NCI-H748 treated with DMSO at 0.1 percent for 48 hours (cell line): ENCODE measurements around the gene MAP4K2.
"Not testable (repeated sequence)": the region's sequence is repeated elsewhere in the genome, so short reads cannot be mapped to it uniquely, and the experiment has no call there.

Experiments
- DNase-seq: peaks from one replicate; lab custom pipeline; 2025; lab: John Stamatoyannopoulos, UW

The MAP4K2 gene

GRCh38 chr11:64803158-64803845, at the start of gene MAP4K2:
TSS of gene MAP4K2 (minus strand) at chr11:64803214. CDS start at chr11:64803149, 65 bp downstream.
- peak; percentile 61 for DNase-seq

DNA sequence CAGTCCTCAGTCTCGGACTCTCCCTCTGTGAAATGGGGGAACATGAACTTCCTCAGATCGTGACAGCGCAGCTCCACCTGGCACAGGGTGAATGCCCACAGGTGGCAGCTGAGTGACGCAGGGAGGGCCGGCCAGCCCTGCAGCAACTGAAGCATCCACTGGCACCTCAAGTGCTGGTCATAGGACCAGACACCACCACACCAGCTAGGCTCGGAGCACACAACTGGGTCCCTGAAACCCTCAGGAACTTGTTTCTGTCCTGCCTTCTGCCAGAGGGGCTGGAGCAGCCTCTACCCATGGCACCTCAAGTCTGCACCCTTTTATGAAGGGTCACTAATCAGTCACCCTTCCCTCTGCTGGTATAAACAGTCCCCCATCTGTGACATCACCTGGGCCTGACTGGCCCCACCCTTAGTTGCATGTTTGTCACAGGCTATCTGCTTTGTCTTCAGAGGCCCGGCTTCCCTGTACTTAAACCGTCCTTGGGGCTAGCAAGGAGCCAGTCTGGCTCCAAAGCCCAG, 48.9 kb upstream of the MAP4K2 start:
- DNase-seq, result no peak

DNA sequence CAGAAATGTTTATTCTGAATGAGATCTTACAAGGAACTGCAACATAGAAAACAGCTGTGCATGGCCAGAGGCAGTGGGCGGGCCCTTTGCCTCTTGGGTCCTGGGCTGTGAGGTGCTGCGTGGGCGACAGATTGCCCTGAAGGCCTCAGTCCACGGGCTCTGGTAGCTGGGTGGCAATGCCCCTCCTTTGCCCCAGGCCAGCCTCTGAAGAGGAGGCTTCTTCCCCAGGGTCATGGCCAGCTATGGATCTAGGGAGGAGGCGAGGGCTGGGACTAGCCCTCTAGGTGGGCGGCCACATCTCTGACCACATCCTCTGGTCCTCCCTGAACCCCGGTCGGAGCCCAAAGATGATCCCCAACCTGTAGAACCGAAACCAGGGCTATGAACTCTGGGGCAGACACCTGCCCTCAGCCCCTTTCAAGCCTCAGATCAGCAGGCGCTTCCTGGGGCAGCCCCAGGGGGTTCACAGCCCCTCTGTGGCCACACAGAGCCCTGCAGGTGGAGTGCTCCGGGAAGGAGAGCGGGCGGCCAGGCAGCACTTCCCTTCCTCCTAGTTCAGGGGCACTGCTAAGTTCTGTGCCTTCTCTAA, 48.1 kb upstream of the MAP4K2 start:
- no peak for DNase-seq

GRCh38 chr11:64849598-64850356, 46.8 kb upstream of the MAP4K2 start:
- no peak for DNase-seq

DNA sequence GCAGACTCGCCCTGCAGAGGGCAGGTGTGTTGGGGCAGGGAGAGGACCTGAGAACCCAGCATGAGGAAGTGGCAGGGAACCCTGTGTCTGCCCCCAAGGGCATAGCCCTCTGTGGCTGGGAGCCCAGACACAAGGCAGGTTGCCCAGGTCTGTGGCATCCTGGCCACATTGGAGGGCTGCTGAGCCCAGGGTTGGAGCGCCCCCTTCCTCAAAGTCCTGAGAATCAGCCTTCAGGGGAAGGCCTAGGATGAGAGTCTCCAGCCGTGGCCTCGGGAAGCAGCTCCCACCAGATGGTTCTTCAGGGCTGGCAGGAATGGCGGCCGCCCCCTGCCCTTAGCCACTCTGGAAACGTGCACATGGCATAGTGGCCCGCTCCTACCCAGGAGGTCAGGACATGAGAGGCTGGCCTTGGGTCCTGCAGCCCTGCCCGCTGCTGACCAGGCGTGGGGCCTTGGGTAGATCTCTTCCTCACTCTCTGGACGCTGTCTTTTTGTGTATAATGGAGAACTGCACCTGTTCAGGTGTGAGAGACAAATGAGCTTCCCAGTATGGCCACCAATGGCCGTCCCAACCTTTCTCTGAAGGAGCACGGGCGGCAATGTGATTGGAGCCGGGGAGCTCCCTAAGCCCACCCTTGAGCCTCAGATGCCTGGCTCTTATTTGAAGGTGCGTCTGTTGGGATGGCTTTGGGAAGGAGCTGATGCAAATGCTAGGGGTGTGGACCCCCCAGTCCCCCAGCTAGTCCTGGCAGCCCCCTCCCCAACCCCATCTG, 46.0 kb upstream of the MAP4K2 start:
- DNase-seq, result no peak

GRCh38 chr11:64848214-64848825, 45.3 kb upstream of the MAP4K2 start:
- DNase-seq, result no peak

GRCh38 chr11:64846998-64847666, 44.1 kb upstream of the MAP4K2 start:
- DNase-seq, result peak; percentile 87

DNA sequence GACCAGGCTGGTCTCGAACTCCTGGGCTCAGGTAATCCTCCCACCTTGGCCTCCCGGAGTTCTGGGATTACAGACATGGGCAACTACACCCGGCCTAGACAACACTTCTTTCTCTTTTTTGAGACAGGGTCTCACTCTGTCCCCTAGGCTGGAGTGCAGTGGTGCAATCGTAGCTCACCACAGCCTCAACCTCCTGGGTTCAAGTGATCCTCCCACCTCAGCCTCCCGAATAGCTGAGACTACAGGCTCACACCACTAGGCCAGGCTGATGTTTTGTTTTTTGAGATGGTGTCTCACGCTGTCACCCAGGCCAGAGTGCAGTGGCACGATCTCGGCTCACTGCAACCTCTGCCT, 42.7 kb upstream of the MAP4K2 start:
- DNase-seq, result not testable (repeated sequence)

DNA sequence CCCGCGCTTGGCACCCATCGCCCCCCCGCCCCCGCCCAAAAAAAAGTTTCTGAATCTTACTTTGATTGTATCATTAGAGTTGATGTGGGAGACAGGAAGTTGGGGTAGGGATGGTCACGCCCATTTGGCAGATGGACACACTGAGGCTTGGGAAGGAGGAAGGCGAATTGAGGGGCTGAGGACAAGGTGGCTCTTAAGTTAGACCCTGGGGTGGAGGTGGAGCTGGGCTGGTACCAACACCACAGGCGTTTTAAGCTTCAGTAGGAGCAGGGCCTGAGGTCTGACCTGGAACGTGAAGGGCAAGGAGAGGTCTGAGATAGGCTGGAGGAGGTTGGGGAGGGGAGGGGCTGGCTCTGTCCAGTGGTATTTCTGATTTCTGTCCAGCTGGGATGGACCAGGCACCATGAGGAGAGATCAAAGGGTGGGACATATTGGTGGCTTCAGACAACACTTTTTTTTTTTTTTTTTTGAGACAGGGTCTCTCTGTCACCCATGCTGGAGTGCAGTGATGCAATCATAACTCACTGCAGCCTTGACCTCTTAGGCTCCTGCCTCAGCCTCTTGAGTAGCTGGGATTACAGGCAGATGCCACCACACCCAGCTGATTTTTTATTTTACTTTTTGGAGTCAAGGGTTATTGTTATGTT, 42.2 kb upstream of the MAP4K2 start:
- DNase-seq, result no peak

DNA sequence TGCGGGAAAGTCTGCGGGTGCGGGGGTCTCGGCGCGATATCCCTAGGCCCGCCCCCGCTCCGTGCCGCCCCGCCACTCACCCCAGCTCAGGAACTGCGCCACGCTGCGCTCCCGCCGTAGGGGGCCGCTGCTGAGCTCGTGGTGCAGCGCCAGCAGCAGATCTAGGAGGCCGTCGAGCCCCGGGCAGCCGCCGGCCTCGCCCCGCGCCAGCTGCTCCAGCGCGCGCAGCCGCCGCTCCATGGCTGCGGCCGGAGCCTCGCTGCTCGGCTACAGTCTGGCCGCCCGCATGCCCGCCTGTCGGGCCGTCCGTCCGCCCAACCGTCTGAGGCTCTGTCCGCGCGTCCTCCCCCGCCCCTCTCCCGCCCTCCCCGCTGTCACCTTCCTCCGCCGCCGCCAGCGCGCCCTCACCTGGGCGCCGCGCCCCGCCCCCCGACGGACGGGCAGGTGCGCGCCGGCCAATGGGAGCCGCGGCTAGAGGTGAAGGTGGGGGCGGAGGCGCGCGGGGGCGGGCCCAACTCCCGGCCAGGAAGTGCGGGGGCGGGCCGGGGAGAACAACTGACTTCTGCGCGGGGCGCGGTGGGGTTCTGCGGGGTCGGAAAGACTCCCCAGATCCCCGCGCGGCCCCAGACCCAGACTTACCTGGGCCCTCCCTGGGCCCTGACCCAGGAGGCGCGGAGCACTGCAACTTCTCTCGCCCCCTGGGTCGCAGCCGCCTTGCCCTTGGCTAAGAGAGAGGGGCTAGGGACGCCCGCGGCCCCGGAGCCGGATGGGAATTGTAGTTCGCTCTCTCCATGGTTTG, 41.5 kb upstream of the MAP4K2 start, which contains the start of gene CDC42BPG:
Gene CDC42BPG (minus strand): TSS at position 324 of the 799 bp plus-strand sequence. CDS start 84 bp downstream, at position 240.
- peak; percentile 67 for DNase-seq

GRCh38 chr11:64843686-64844329, 40.8 kb upstream of the MAP4K2 start:
- peak; percentile 19 for DNase-seq

- no peak for DNase-seq
These were observed 40.1 kb upstream of the MAP4K2 start for GRCh38 chr11:64842851-64843685.

DNA sequence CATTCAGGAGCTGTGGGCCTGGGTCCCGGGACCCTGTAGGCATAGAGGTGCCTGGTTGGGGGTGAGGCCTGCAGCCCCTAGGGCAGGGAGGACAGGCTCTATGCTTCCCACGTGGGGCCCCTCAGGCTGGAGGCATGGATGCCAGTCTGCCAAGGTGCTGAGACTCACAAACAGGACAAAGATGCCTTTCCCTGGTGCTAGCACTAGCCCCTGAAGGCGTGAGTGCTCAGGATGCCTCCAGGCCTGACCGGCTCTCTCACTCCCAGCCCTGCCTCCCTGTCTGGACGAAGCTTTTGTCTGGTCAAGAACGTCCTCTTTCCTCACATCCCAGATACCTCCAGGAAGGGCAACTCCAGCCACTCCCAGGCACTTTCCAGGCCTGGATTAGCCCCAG, 39.3 kb upstream of the MAP4K2 start:
- no peak for DNase-seq

- DNase-seq, result no peak
These were observed 38.8 kb upstream of the MAP4K2 start for GRCh38 chr11:64841592-64842365.

GRCh38 chr11:64839887-64840782, 37.1 kb upstream of the MAP4K2 start:
- DNase-seq, result no peak

DNA sequence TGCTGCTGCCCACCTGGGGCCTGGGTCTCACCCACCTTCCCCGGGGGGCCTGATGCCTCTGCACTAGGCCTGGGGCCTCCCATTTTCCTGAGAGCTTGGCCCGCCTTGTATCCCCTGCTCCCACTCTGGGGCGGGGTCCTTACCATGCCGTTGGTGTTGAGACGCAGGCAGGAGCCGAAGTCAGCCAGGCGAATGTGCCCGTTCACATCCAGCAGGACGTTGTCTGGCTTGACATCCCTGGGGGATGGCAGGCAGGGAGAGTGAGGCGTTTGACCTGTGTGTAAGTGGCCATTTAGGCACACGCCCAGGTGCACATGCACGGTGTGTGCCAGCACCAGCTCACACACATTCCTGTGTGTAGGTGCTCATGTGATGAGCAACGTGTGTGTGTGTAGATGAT, 36.3 kb upstream of the MAP4K2 start:
- DNase-seq, result no peak
